Thyroid gland (tissue), 4 donors: ENCODE data around the gene MAPRE2.
"Not testable (repeated sequence)": the region's sequence is repeated elsewhere in the genome, so short reads cannot be mapped to it uniquely, and the experiment has no call there.

Source experiments
- POLR2A ChIP-seq, 2 donors: fragments of 450-650 bp; IDR thresholded peaks; one replicate each; pipeline ENCODE4 v1.6.1; 2017; ENCODE audit warnings: antibody characterized with exemption in 2 of 2, mild to moderate bottlenecking in 2 of 2, moderate library complexity in 1 of 2
- TF ChIP-seq, protein P1 (sequence below), 6 experiments: fragments of 200-600 bp in 3 of 6; fragments of 450-650 bp in 3 of 6; sonication (generic) in 3 of 6; IDR thresholded peaks; one replicate each; pipeline ENCODE4 v1.5.1; 2016 to 2019; ENCODE audit warnings: antibody characterized with exemption in 6 of 6, mild to moderate bottlenecking in 2 of 6, inconsistent platforms in 1 of 6, moderate library complexity in 1 of 6

GRCh38 chr18:35170323-35170722 lies 129.1 kb downstream of the MAPRE2 start:
- TF ChIP-seq, protein P1, sequence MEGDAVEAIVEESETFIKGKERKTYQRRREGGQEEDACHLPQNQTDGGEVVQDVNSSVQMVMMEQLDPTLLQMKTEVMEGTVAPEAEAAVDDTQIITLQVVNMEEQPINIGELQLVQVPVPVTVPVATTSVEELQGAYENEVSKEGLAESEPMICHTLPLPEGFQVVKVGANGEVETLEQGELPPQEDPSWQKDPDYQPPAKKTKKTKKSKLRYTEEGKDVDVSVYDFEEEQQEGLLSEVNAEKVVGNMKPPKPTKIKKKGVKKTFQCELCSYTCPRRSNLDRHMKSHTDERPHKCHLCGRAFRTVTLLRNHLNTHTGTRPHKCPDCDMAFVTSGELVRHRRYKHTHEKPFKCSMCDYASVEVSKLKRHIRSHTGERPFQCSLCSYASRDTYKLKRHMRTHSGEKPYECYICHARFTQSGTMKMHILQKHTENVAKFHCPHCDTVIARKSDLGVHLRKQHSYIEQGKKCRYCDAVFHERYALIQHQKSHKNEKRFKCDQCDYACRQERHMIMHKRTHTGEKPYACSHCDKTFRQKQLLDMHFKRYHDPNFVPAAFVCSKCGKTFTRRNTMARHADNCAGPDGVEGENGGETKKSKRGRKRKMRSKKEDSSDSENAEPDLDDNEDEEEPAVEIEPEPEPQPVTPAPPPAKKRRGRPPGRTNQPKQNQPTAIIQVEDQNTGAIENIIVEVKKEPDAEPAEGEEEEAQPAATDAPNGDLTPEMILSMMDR (IDR thresholded peaks at IDR 0.05), result not testable (repeated sequence)
- TF ChIP-seq POLR2A (IDR thresholded peaks at IDR 0.05), result not testable (repeated sequence)
